HCT116 (cell line): Measurements from ENCODE around the gene GMDS. TPM values are rescaled to one million over a fixed set of nuclear protein-coding genes. Genes with fewer than 3 reads are reported as not detected.

Experiments
- ATAC-seq: fragments of 200-7000 bp; cut with Tn5 transposase; 2 replicates; pipeline ENCODE4 v1.9.1; 2020; ENCODE audit warnings: mild to moderate bottlenecking, moderate library complexity
- BruUV-seq: library from RNA; stranded (reverse); fragments of 400-500 nt; replicated peaks from 2 replicates; lab custom pipeline; 2021; lab: Mats Ljungman, UMichigan
- CTCF ChIA-PET: fragments of 300-600 bp; sonication (Branson Sonifier 250); formaldehyde crosslinking; loops from one replicate; lab custom pipeline; 2021; ENCODE audit warnings: antibody characterized with exemption; lab: Charles Lee
- POLR2A ChIA-PET: fragments of 300-600, 350-600 bp; sonication (Branson Sonifier 250); formaldehyde crosslinking; loops from one replicate; lab custom pipeline; 2021; ENCODE audit warnings: antibody characterized with exemption; lab: Charles Lee
- RAD21 ChIA-PET, 2 experiments: fragments of 300-600 bp; sonication (Branson Sonifier 250); formaldehyde crosslinking; loops; one replicate each; lab custom pipeline; 2023; ENCODE audit warnings: low total read pairs in 2 of 2; ENCODE audit not compliant: uncharacterized antibody in 2 of 2, unreplicated experiment in 2 of 2, low non-redundant PET in 1 of 2; lab: Charles Lee
- DNase-seq: peaks from one replicate; pipeline ENCODE4 v3.0.0-alpha.2; 2010; ENCODE audit warnings: low read depth, low spot score
- H2AFZ ChIP-seq: fragments of 200-600 bp; shearing (Covaris generic), sonication (generic); 2 replicates; pipeline ENCODE4 v1.6.1; 2017; ENCODE audit warnings: low read depth, mixed run types, mixed read lengths, antibody characterized with exemption, low read length; ENCODE audit not compliant: poor library complexity, severe bottlenecking
- H3K27ac ChIP-seq: 2 replicates; pipeline ENCODE4 v1.5.1; 2012; ENCODE audit warnings: low read depth, low read length
- H3K27me3 ChIP-seq: fragments of 200-600 bp; sonication (generic); 2 replicates; pipeline ENCODE4 v1.6.1; 2016; ENCODE audit warnings: mixed run types, low read length, mixed read lengths; ENCODE audit not compliant: insufficient read depth
- H3K36me3 ChIP-seq, 2 experiments: fragments of 200-500 bp in 1 of 2; fragments of 200-600 bp in 1 of 2; sonication (Bioruptor generic) in 1 of 2; sonication (generic) in 1 of 2; 2 replicates each; pipeline versions ENCODE4 v1.5.1 to v1.6.1; 2014 to 2016; ENCODE audit warnings: low read length in 2 of 2, inconsistent platforms in 1 of 2, mixed read lengths in 1 of 2, mixed run types in 1 of 2; ENCODE audit not compliant: insufficient read depth in 2 of 2, control insufficient read depth in 1 of 2
- H3K4me1 ChIP-seq, 2 experiments: fragments of 200-600 bp in 1 of 2; sonication (generic) in 1 of 2; 2 replicates each; pipeline versions ENCODE4 v1.5.1 to v1.6.1; 2012 to 2017; ENCODE audit warnings: low read length in 2 of 2, inconsistent platforms in 1 of 2, mild to moderate bottlenecking in 1 of 2, mixed read lengths in 1 of 2, mixed run types in 1 of 2, moderate library complexity in 1 of 2; ENCODE audit not compliant: insufficient read depth in 2 of 2, control insufficient read depth in 1 of 2
- H3K4me2 ChIP-seq: fragments of 200-600 bp; sonication (generic); 2 replicates; pipeline ENCODE4 v1.6.1; 2017; ENCODE audit warnings: mixed run types, low read length, mixed read lengths
- H3K4me3 ChIP-seq, 2 experiments: fragments of 200-600 bp in 1 of 2; sonication (generic) in 1 of 2; replicated peaks in 1 of 2; 2 replicates each; pipeline ENCODE4 v1.5.1; 2011 to 2016; ENCODE audit warnings: low read length in 2 of 2, control low read depth in 1 of 2, low read depth in 1 of 2, mild to moderate bottlenecking in 1 of 2, mixed read lengths in 1 of 2, mixed run types in 1 of 2
- H3K79me2 ChIP-seq: fragments of 200-600 bp; sonication (generic); 2 replicates; pipeline ENCODE4 v1.6.1; 2017; ENCODE audit warnings: mild to moderate bottlenecking, mixed run types, low read length, moderate library complexity, mixed read lengths; ENCODE audit not compliant: insufficient read depth
- H3K9ac ChIP-seq: fragments of 200-600 bp; sonication (generic); 2 replicates; pipeline ENCODE4 v1.6.1; 2016; ENCODE audit warnings: low read length, mixed read lengths
- H3K9me2 ChIP-seq: fragments of 200-600 bp; sonication (generic), shearing (Covaris generic); 2 replicates; pipeline ENCODE4 v1.6.1; 2017; ENCODE audit warnings: mixed run types, mild to moderate bottlenecking, moderate library complexity; ENCODE audit not compliant: insufficient read depth
- H3K9me3 ChIP-seq, 2 experiments: fragments of 200-500 bp in 1 of 2; fragments of 200-600 bp in 1 of 2; sonication (Bioruptor generic) in 1 of 2; sonication (generic) in 1 of 2; 2 replicates each; pipeline ENCODE4 v1.6.1; 2014 to 2017; ENCODE audit warnings: low read length in 2 of 2, mixed read lengths in 2 of 2, inconsistent platforms in 1 of 2, low read depth in 1 of 2, mild to moderate bottlenecking in 1 of 2, mixed run types in 1 of 2, moderate library complexity in 1 of 2; ENCODE audit not compliant: control insufficient read depth in 1 of 2, insufficient read depth in 1 of 2
- H4K20me1 ChIP-seq: fragments of 200-600 bp; sonication (generic), shearing (Covaris generic); 2 replicates; pipeline ENCODE4 v1.6.1; 2017; ENCODE audit warnings: mixed run types, mild to moderate bottlenecking, moderate library complexity; ENCODE audit not compliant: insufficient read depth
- ATF3 ChIP-seq: IDR thresholded peaks from 2 replicates; pipeline ENCODE4 v1.6.1; 2012
- CBX3 ChIP-seq: IDR thresholded peaks from 2 replicates; pipeline ENCODE4 v1.6.1; 2012; ENCODE audit warnings: low read depth
- CEBPB ChIP-seq: IDR thresholded peaks from 2 replicates; pipeline ENCODE4 v1.6.1; 2012; ENCODE audit warnings: low read depth
- EGR1 ChIP-seq: IDR thresholded peaks from 2 replicates; pipeline ENCODE4 v1.6.1; 2012; ENCODE audit warnings: low read depth
- ELF1 ChIP-seq: IDR thresholded peaks from 2 replicates; pipeline ENCODE4 v1.6.1; 2012; ENCODE audit warnings: low read depth, borderline replicate concordance
- EZH2phosphoT487 ChIP-seq: fragments of 200-600 bp; IDR thresholded peaks from 2 replicates; pipeline ENCODE4 v1.6.1; 2018; ENCODE audit warnings: antibody characterized with exemption, borderline replicate concordance
- FOSL1 ChIP-seq: IDR thresholded peaks from 2 replicates; pipeline ENCODE4 v1.6.1; 2012; ENCODE audit warnings: low read depth
- JUND ChIP-seq: IDR thresholded peaks from 2 replicates; pipeline ENCODE4 v1.6.1; 2012
- MAX ChIP-seq: IDR thresholded peaks from 2 replicates; pipeline ENCODE4 v1.6.1; 2012
- POLR2A ChIP-seq: IDR thresholded peaks from 2 replicates; pipeline ENCODE4 v1.7.0; 2011; ENCODE audit warnings: borderline replicate concordance; ENCODE audit not compliant: insufficient read depth, insufficient read length; ENCODE audit errors: extremely low read depth
- POLR2AphosphoS5 ChIP-seq: IDR thresholded peaks from 2 replicates; pipeline ENCODE4 v1.6.1; 2011; ENCODE audit warnings: mild to moderate bottlenecking, low read depth, low read length, moderate library complexity
- RAD21 ChIP-seq: IDR thresholded peaks from 2 replicates; pipeline ENCODE4 v1.6.1; 2012; ENCODE audit warnings: low read depth, mild to moderate bottlenecking
- REST ChIP-seq: IDR thresholded peaks from 2 replicates; pipeline ENCODE4 v1.6.1; 2012; ENCODE audit warnings: low read depth
- SRF ChIP-seq: IDR thresholded peaks from 2 replicates; pipeline ENCODE4 v1.6.1; 2012; ENCODE audit warnings: low read depth
- TCF7L2 ChIP-seq: IDR thresholded peaks from 2 replicates; pipeline ENCODE4 v1.7.0; 2011; ENCODE audit warnings: borderline replicate concordance, inconsistent platforms; ENCODE audit not compliant: insufficient read depth, insufficient read length; ENCODE audit errors: extremely low read depth
- ZBTB33 ChIP-seq: IDR thresholded peaks from 2 replicates; pipeline ENCODE4 v1.6.1; 2011; ENCODE audit warnings: mild to moderate bottlenecking, low read length, moderate library complexity; ENCODE audit not compliant: insufficient replicate concordance; ENCODE audit errors: extremely low read depth
- intact Hi-C: fragments of 100-400 bp; cut with micrococcal nuclease; formaldehyde crosslinking; loops from 2 replicates; pipeline ENCODE4 v1.10.0; 2022
- total RNA-seq: library from RNA; stranded (reverse); gene quantifications from one replicate; pipeline ENCODE4 v1.2.1, GENCODE V29; 2021; ENCODE audit not compliant: unreplicated experiment

The GMDS gene
- total RNA-seq, 1 experiment from 2014 or later, result 34.4 TPM

DNA sequence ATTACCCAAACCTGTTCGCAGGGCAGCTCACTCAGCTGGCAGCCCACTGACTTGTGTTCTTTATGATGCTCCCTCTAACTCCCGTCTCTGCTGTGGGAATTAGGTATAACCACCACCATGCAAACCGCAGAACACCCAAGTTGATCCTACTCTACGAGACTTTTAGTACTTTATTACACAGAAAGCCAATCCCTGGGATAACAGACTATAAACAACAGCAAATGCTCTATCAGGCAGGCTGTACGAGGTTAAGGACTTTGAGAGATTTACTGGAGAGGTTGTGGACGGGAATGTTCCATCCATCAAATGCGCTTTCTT is 394.6 kb downstream of the GMDS start:
- TF ChIP-seq FOSL1 (no peak), POLR2AphosphoS5 (no peak), CBX3 (no peak), EGR1 (no peak), JUND (no peak), ELF1 (no peak), RAD21 (no peak), REST (no peak), MAX (no peak), POLR2A (no peak), TCF7L2 (no peak), SRF (no peak), CEBPB (no peak), ATF3 (no peak), EZH2phosphoT487 (no peak), ZBTB33 (no peak)
- no TSS peak for BruUV-seq
- intact Hi-C loops, result no loop called here
- H3K4me1 ChIP-seq, result no peaks in the 10 kb centered on the region
- no peaks in the 10 kb centered on the region for H3K36me3 ChIP-seq
- no peak overlapping the region for H3K9ac ChIP-seq
- no peaks in the 10 kb centered on the region for H3K9me3 ChIP-seq
- H3K4me3 ChIP-seq, result no peak overlapping the region
- no peaks in the 10 kb centered on the region for H3K79me2 ChIP-seq
- ChIA-PET POLR2A (no interaction called here), CTCF (no interaction called here), RAD21 (no interaction called here)
- no peaks in the 10 kb centered on the region for H3K9me2 ChIP-seq
- no peak overlapping the region for H3K4me2 ChIP-seq
- no peaks in the 10 kb centered on the region for H4K20me1 ChIP-seq
- no peaks in the 10 kb centered on the region for H3K27me3 ChIP-seq
- DNase-seq (no peak), ATAC-seq (no peak)
- H3K27ac ChIP-seq, result no peak overlapping the region
- H2AFZ ChIP-seq, result no peak overlapping the region
